ENCODE data around the gene SFXN5. TPM values are rescaled to one million over a fixed set of nuclear protein-coding genes. Genes with fewer than 3 reads are reported as not detected.

Gene SFXN5
- total RNA-seq, 4 donors from 2014 or later, result 8.4 to 18.3 (median 15.3) TPM

GRCh38 chr2:73035899-73036711 lies 35.4 kb downstream of the SFXN5 start:
- TF ChIP-seq CTCF (IDR thresholded peaks at IDR 0.05) (no peak), POLR2A (IDR thresholded peaks at IDR 0.05) (no peak)
- 88 to 94% methylated on average over 6 of the region's 6 CpGs for WGBS, 2 donors
- H3K4me3 ChIP-seq (ENCODE audit: low read depth, poor library complexity, severe bottlenecking), result no peak overlapping the region
- intact Hi-C loops (cut with DNase I; ENCODE audit: low total_unique reads), result no loop called here
- DNase-seq (ENCODE audit: low spot score in 2 of 2), result no peak

- 92 to 94% methylated on average over 7 of the region's 7 CpGs for WGBS, 2 donors
- intact Hi-C loops (cut with DNase I; ENCODE audit: low total_unique reads), result no loop called here
- no peak for DNase-seq (ENCODE audit: low spot score in 2 of 2)
Observed at GRCh38 chr2:73034661-73035375, 36.7 kb downstream of the SFXN5 start.

GRCh38 chr2:73033766-73034381 lies 37.6 kb downstream of the SFXN5 start:
- H3K4me3 ChIP-seq (ENCODE audit: low read depth, poor library complexity, severe bottlenecking), result no peak overlapping the region
- DNase-seq (ENCODE audit: low spot score in 2 of 2), result no peak
- no peak for TF ChIP-seq CTCF (IDR thresholded peaks at IDR 0.05)
- no peak for TF ChIP-seq POLR2A (IDR thresholded peaks at IDR 0.05)
- 90 to 91% methylated on average over 5 of the region's 5 CpGs for WGBS, 2 donors
- intact Hi-C loops (cut with DNase I; ENCODE audit: low total_unique reads), result no loop called here

More at GRCh38 chr2:73034661-73035375, 36.7 kb downstream of the SFXN5 start:
- TF ChIP-seq CTCF (IDR thresholded peaks at IDR 0.05) (no peak), POLR2A (IDR thresholded peaks at IDR 0.05) (no peak)
- H3K4me3 ChIP-seq (ENCODE audit: low read depth, poor library complexity, severe bottlenecking), result no peak overlapping the region

DNA sequence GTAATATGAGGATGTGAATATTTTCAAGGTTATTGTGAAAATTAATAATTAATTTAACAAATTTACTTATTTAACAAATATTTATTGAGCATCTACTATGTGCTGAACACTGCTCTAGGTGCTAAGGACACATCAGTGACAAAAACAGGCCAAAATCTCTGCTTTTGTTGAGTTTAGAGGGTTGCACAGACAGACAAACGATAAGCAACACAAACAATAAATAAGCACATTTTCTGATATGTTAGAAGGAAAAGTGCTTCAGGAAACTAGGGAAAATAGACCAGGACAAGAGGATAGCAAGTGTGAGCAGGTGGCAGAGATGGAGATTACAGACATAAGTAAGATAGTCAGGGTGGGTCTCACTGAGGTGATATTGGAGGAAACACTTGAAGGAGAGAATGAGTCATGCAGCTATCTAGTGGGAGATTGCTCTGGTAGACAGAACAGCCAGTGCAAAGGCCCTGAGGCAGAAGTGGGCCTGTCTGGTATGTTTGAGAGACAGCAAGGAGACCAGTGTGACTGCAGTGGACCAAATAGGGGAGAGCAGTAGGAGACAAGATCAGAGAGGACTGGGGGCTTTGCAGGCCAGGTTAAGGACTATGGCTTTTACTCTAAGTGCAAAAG lies 38.3 kb downstream of the SFXN5 start:
- TF ChIP-seq CTCF (IDR thresholded peaks at IDR 0.05) (no peak), POLR2A (IDR thresholded peaks at IDR 0.05) (no peak)
- H3K4me3 ChIP-seq (ENCODE audit: low read depth, poor library complexity, severe bottlenecking), result no peak overlapping the region
- DNase-seq (ENCODE audit: low spot score in 2 of 2), result no peak
- 91 to 96% methylated on average over 1 of the region's 1 CpG for WGBS, 2 donors
- intact Hi-C loops (cut with DNase I; ENCODE audit: low total_unique reads), result no loop called here

DNA sequence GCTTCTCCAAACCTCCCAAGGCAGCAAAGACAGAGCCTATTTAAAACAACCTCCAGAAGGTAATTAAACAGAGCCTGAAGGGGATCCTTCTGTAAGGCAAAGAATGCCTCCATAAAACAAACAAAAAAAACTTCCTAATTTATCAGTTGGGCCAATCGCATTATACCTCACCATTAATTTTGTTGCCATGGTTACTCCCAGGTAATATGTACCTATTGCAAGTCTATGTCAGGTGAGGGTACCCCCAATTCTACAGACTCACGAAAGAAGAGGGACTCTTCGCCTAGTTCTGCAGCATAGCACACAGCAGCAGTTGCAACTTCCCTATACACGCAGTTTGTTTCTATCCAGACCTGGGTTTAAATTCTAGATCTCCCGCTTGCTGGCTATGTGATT lies 38.8 kb downstream of the SFXN5 start:
- intact Hi-C loops (cut with DNase I; ENCODE audit: low total_unique reads), result no loop called here
- TF ChIP-seq CTCF (IDR thresholded peaks at IDR 0.05) (no peak), POLR2A (IDR thresholded peaks at IDR 0.05) (no peak)
- WGBS, 2 donors, result 92 to 99% methylated on average over 5 of the region's 5 CpGs
- no peak overlapping the region for H3K4me3 ChIP-seq (ENCODE audit: low read depth, poor library complexity, severe bottlenecking)
- DNase-seq (ENCODE audit: low spot score in 2 of 2), result no peak
